ENCODE measurements around the gene LGI4.

DNA sequence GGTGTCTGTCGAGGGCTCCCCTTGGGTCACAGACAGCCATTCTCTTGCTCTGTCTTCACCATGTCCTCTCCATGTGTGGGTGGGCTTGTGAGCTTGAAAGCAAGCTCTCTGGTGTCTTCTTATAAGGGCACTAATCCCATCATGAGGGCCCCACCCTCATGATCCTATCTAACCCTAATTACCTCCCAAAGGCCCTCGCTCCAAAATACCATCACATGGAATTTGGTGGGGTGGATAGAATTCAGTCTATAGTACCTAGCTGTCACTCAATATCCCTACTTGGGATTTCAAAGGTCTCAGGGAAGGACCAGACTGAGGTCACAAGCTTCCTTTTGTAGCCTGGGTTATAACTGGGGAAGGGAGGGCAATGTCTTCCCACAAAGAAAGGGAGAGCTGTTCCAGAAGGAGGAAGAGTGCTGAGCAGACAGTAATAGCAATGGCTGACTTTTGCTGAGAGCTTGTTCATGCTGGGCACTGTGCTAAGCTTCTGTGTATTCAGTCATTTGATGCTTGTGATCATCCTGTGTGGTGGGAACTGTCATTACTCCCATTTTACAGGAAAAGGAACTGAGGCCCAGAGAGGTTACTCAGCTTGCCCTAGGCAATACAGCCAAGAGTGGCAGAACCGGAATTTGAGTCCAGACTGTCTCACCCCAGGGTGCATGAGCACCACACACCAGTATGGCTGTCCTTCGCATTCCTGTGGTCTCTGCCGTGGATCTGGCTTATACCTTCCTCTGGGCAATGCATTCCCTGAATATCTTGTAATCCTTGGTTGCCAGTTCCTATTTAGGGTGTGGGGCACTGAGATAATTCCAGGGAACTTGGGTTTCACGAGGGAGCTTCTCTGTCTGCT, 27.8 kb upstream of the LGI4 start:
- TF ChIP-seq, protein P1, sequence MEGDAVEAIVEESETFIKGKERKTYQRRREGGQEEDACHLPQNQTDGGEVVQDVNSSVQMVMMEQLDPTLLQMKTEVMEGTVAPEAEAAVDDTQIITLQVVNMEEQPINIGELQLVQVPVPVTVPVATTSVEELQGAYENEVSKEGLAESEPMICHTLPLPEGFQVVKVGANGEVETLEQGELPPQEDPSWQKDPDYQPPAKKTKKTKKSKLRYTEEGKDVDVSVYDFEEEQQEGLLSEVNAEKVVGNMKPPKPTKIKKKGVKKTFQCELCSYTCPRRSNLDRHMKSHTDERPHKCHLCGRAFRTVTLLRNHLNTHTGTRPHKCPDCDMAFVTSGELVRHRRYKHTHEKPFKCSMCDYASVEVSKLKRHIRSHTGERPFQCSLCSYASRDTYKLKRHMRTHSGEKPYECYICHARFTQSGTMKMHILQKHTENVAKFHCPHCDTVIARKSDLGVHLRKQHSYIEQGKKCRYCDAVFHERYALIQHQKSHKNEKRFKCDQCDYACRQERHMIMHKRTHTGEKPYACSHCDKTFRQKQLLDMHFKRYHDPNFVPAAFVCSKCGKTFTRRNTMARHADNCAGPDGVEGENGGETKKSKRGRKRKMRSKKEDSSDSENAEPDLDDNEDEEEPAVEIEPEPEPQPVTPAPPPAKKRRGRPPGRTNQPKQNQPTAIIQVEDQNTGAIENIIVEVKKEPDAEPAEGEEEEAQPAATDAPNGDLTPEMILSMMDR (conservative IDR thresholded peaks at IDR 0.05; ENCODE audit: low read depth, low read length), result no peak
- TF ChIP-seq EZH2 (IDR thresholded peaks at IDR 0.05; ENCODE audit: borderline replicate concordance, low read depth, low read length, poor library complexity, severe bottlenecking), result no peak

All from A673 (cell line).